Thoracic aorta (tissue), 2 donors: Measurements from ENCODE around the gene NLRC4. TPM values are rescaled to one million over a fixed set of nuclear protein-coding genes. Genes with fewer than 3 reads are reported as not detected.

Experiments used
- ATAC-seq: fragments of 150-250 bp; one replicate; pipeline ENCODE4 v1.8.0; 2017; ENCODE audit warnings: low read depth; ENCODE audit not compliant: insufficient number of reproducible peaks, low FRiP score
- DNase-seq: peaks from one replicate; pipeline ENCODE4 v3.0.0-alpha.2; 2020; ENCODE audit warnings: low spot score
- H3K27ac ChIP-seq, 2 donors: fragments of 200-600 bp; sonication (generic); 1 replicate in 1 of 2; 2 replicates in 1 of 2; pipeline ENCODE4 v1.5.1; 2016; ENCODE audit warnings: mild to moderate bottlenecking in 2 of 2, moderate library complexity in 2 of 2
- H3K27me3 ChIP-seq: fragments of 200-600 bp; sonication (generic); replicated peaks from 2 replicates; pipeline ENCODE4 v1.6.0; 2016; ENCODE audit warnings: mild to moderate bottlenecking; ENCODE audit not compliant: insufficient read depth
- H3K36me3 ChIP-seq: fragments of 200-600 bp; sonication (generic); one replicate; pipeline ENCODE4 v1.5.1; 2016
- H3K4me1 ChIP-seq, 2 donors: fragments of 200-600 bp; sonication (generic); 1 replicate in 1 of 2; 2 replicates in 1 of 2; pipeline versions ENCODE4 v1.5.1 to v1.6.0; 2016; ENCODE audit warnings: low read depth in 2 of 2, mild to moderate bottlenecking in 1 of 2; ENCODE audit not compliant: control insufficient read depth in 1 of 2
- H3K4me3 ChIP-seq: fragments of 200-600 bp; sonication (generic); 2 replicates; pipeline ENCODE4 v1.5.1; 2016; ENCODE audit warnings: mild to moderate bottlenecking
- H3K9me3 ChIP-seq: fragments of 200-600 bp; sonication (generic); 2 replicates; pipeline ENCODE4 v1.5.1; 2016
- total RNA-seq, 2 donors: library from RNA; depleted of rRNA; stranded (reverse); fragments of >200 nt; gene quantifications; one replicate each; pipeline versions ENCODE4 v1.1.0 to v1.2.3, GENCODE V29; 2016
- TF ChIP-seq, protein P1 (sequence below): fragments of 200-600 bp; sonication (generic); IDR thresholded peaks from one replicate; pipeline ENCODE4 v1.5.1; 2019; ENCODE audit warnings: antibody characterized with exemption

NLRC4 gene
- total RNA-seq, 2 donors from 2014 or later: 0.81 to 2.2 TPM

DNA sequence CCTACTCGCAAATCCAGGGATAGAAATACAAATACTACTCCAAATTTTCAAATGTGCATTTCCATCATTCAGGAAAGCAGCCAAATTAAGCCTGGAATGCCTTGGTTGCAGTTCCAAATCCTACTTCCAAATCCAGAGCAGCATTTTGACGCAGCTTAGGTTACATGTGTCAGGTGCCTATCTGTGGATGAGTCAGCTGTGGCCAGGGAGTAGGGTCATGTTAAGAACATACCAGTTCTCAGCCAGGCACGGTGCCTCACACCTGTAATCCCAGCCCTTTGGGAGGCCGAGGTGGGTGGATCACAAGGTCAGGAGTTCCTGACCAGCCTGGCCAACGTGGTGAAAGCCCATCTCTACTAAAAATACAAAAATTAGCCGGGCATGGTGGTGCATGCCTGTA, 82.0 kb downstream of the NLRC4 start:
- Histone ChIP-seq H3K4me3 (no peak overlapping the region), H3K4me1 (no peaks in the 10 kb centered on the region), H3K36me3 (peaks cover 29% of the 10 kb centered on the region), H3K9me3 (no peaks in the 10 kb centered on the region), H3K27ac (no peak overlapping the region), H3K27me3 (no peaks in the 10 kb centered on the region)
- ATAC-seq (no peak), DNase-seq (no peak)
- TF ChIP-seq, protein P1, sequence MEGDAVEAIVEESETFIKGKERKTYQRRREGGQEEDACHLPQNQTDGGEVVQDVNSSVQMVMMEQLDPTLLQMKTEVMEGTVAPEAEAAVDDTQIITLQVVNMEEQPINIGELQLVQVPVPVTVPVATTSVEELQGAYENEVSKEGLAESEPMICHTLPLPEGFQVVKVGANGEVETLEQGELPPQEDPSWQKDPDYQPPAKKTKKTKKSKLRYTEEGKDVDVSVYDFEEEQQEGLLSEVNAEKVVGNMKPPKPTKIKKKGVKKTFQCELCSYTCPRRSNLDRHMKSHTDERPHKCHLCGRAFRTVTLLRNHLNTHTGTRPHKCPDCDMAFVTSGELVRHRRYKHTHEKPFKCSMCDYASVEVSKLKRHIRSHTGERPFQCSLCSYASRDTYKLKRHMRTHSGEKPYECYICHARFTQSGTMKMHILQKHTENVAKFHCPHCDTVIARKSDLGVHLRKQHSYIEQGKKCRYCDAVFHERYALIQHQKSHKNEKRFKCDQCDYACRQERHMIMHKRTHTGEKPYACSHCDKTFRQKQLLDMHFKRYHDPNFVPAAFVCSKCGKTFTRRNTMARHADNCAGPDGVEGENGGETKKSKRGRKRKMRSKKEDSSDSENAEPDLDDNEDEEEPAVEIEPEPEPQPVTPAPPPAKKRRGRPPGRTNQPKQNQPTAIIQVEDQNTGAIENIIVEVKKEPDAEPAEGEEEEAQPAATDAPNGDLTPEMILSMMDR: no peak

Other genes with a start within 250 kb of the NLRC4 start
- gene DPY30, start 225.1 kb downstream of the NLRC4 start, total RNA-seq: 10 to 100 TPM; 22.3 to 30.7 TPM
- gene SPAST, start 201.3 kb downstream of the NLRC4 start, total RNA-seq: 10 to 100 TPM in 1 of 2 donors, 1 to 10 TPM in 1; 8.5 to 13.6 TPM
- gene SLC30A6, start 99.0 kb downstream of the NLRC4 start, total RNA-seq: 10 to 100 TPM; 17.7 to 26.0 TPM
- gene YIPF4, start 13.0 kb upstream of the NLRC4 start, total RNA-seq: 10 to 100 TPM; 19.0 to 25.0 TPM
- 100 to 1,000 TPM; 149 to 160 TPM for gene BIRC6, start 92.1 kb upstream of the NLRC4 start, total RNA-seq